Mucosa of descending colon (tissue), 3 donors: Measurements from ENCODE around the gene DNAJC25. TPM values are rescaled to one million over a fixed set of nuclear protein-coding genes. Genes with fewer than 3 reads are reported as not detected.

Source experiments
- ATAC-seq: fragments of 200-7000 bp; cut with Tn5 transposase; one replicate; pipeline ENCODE4 v1.9.1; 2020; ENCODE audit warnings: mild to moderate bottlenecking, moderate library complexity
- DNase-seq, 3 donors: peaks; one replicate each; pipeline ENCODE4 v3.0.0-alpha.2; 2020
- H3K36me3 ChIP-seq: fragments of 200-600 bp; one replicate; pipeline ENCODE4 v1.8.0; 2021; ENCODE audit warnings: low read depth, mild to moderate bottlenecking
- H3K4me1 ChIP-seq: fragments of 200-600 bp; one replicate; pipeline ENCODE4 v1.8.0; 2021; ENCODE audit warnings: low read depth, mild to moderate bottlenecking
- H3K4me3 ChIP-seq: fragments of 200-600 bp; one replicate; pipeline ENCODE4 v1.8.0; 2021; ENCODE audit warnings: mild to moderate bottlenecking
- H3K9me3 ChIP-seq: fragments of 200-600 bp; one replicate; pipeline ENCODE4 v1.8.0; 2021; ENCODE audit warnings: mild to moderate bottlenecking
- CTCF ChIP-seq: fragments of 200-600 bp; IDR thresholded peaks from one replicate; pipeline ENCODE4 v1.8.0; 2022; ENCODE audit warnings: antibody characterized with exemption, mild to moderate bottlenecking
- intact Hi-C, 2 donors: fragments of 100-400 bp; cut with DNase I in 1 of 2; cut with micrococcal nuclease in 1 of 2; formaldehyde crosslinking; loops; one replicate each; pipeline versions ENCODE4 v1.11.0 to v1.11.1; 2022; cut with DNase I, micrococcal nuclease
- total RNA-seq, 3 donors: library from RNA; stranded (reverse); fragmentation: NEBNext Ultra II Directional in 2 of 3; extraction: Animal tissue kit (Norgen Biotek cat#: 25700) in 2 of 3; gene quantifications; one replicate each; pipeline versions ENCODE4 v1.2.1 to v1.2.4, GENCODE V29; 2021 to 2023
- donor health status: DM: no; HTN: no; CAD: no; lungs with moderate emphysema.
- donor health status: DM: no; HTN: no; CAD: no.
- donor health status: DM: no; HTN: yes; CAD: no.

The DNAJC25 gene
- total RNA-seq, 3 donors from 2014 or later = 7.5 to 8.0 (median 7.7) TPM

GRCh38 chr9:111691672-111692329 lies 60.7 kb downstream of the DNAJC25 start:
- no peak for TF ChIP-seq CTCF
- no peak for DNase-seq
- Histone ChIP-seq H3K36me3 (no peaks in the 10 kb centered on the region), H3K4me1 (no peaks in the 10 kb centered on the region), H3K9me3 (no peaks in the 10 kb centered on the region), H3K4me3 (no peak overlapping the region)
- intact Hi-C loops = no loop called here
- ATAC-seq = peak; percentile 35

DNA sequence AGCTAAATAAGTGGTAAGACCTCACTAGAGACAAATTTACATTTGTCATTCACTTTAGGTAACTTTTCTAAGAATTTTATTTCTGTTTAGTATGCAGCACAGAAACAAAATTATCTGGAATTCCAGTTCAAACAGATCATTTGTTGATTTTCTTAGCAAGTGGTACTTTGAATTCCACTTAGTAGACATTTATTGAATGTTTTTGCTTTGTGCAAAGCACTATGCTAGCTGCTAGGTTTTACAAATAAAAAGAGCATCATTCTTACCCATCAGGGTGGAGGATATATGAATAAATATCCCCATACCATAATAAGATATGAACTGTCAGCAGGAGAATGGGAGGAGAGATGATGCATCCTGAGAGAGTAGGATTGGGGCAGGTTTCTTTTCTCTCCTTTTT lies 65.7 kb downstream of the DNAJC25 start:
- H3K4me3 ChIP-seq = no peak overlapping the region
- peaks cover 6% of the 10 kb centered on the region for H3K4me1 ChIP-seq
- DNase-seq = no peak
- no peak for TF ChIP-seq CTCF
- H3K36me3 ChIP-seq = no peaks in the 10 kb centered on the region
- ATAC-seq = no peak
- no peaks in the 10 kb centered on the region for H3K9me3 ChIP-seq
- intact Hi-C loops = no loop called here

- intact Hi-C loops = no loop called here
- no peak for TF ChIP-seq CTCF
- Histone ChIP-seq H3K4me3 (no peak overlapping the region), H3K36me3 (no peaks in the 10 kb centered on the region), H3K9me3 (no peaks in the 10 kb centered on the region), H3K4me1 (peaks cover 6% of the 10 kb centered on the region)
- DNase-seq (peak in 1 of 3 donors; percentile 76), ATAC-seq (peak; percentile 98)
These were observed 69.6 kb downstream of the DNAJC25 start for GRCh38 chr9:111700776-111701175.

Other genes with a start within 250 kb of the DNAJC25 start
- 100 to 1,000 TPM in 1 of 3 donors, 10 to 100 TPM in 2; 77.4 to 102 (median 82.8) TPM for gene ECPAS, start 147.0 kb upstream of the DNAJC25 start, total RNA-seq
- 10 to 100 TPM in 1 of 3 donors, 1 to 10 TPM in 2; 1.3 to 27.4 (median 2.0) TPM for gene ZNF483, start 106.2 kb upstream of the DNAJC25 start, total RNA-seq
- gene PTGR1, start 31.7 kb upstream of the DNAJC25 start, total RNA-seq = 10 to 100 TPM; 41.5 to 83.7 (median 48.7) TPM
- 10 to 100 TPM; 16.7 to 33.1 (median 24.6) TPM for gene GNG10, start 30.3 kb downstream of the DNAJC25 start, total RNA-seq
- gene SHOC1, start 163.6 kb downstream of the DNAJC25 start, total RNA-seq = not detected